ENCODE data around the gene CRY2. TPM values are rescaled to one million over a fixed set of nuclear protein-coding genes. Genes with fewer than 3 reads are reported as not detected.

CRY2 gene
- total RNA-seq, 1 donor from 2014 or later = 62.3 TPM

GRCh38 chr11:45828996-45829395, 18.3 kb upstream of the CRY2 start:
- ATAC-seq (no peak), DNase-seq (no peak)
- H3K4me3 ChIP-seq = no peak overlapping the region
- H3K9me3 ChIP-seq = no peaks in the 10 kb centered on the region
- peaks cover under 1% of the 10 kb centered on the region for H3K4me1 ChIP-seq
- no peak for TF ChIP-seq CTCF (IDR thresholded peaks at IDR 0.05)
- H3K36me3 ChIP-seq = no peaks in the 10 kb centered on the region
- H3K27me3 ChIP-seq (ENCODE audit: low read depth) = no peaks in the 10 kb centered on the region
- intact Hi-C loops (cut with DNase I) = no loop called here
- H3K27ac ChIP-seq = no peak overlapping the region

- Histone ChIP-seq H3K4me3 (no peak overlapping the region), H3K4me1 (no peaks in the 10 kb centered on the region), H3K27me3 (ENCODE audit: low read depth) (no peaks in the 10 kb centered on the region), H3K9me3 (no peaks in the 10 kb centered on the region), H3K27ac (no peak overlapping the region), H3K36me3 (no peaks in the 10 kb centered on the region)
- TF ChIP-seq CTCF (IDR thresholded peaks at IDR 0.05) = no peak
- intact Hi-C loops (cut with DNase I) = no loop called here
- DNase-seq (no peak), ATAC-seq (no peak)
Observed at GRCh38 chr11:45830596-45830995, 16.7 kb upstream of the CRY2 start.

GRCh38 chr11:45832811-45833441, 14.3 kb upstream of the CRY2 start:
- DNase-seq (no peak), ATAC-seq (no peak)
- no peaks in the 10 kb centered on the region for H3K9me3 ChIP-seq

GRCh38 chr11:45833761-45834160, 13.5 kb upstream of the CRY2 start:
- H3K4me3 ChIP-seq = no peak overlapping the region
- ATAC-seq (no peak), DNase-seq (no peak)
- no peaks in the 10 kb centered on the region for H3K36me3 ChIP-seq
- H3K9me3 ChIP-seq = no peaks in the 10 kb centered on the region
- no peak overlapping the region for H3K27ac ChIP-seq
- H3K27me3 ChIP-seq (ENCODE audit: low read depth) = no peaks in the 10 kb centered on the region
- intact Hi-C loops (cut with DNase I) = no loop called here
- H3K4me1 ChIP-seq = no peaks in the 10 kb centered on the region
- no peak for TF ChIP-seq CTCF (IDR thresholded peaks at IDR 0.05)

More at GRCh38 chr11:45832811-45833441, 14.3 kb upstream of the CRY2 start:
- Histone ChIP-seq H3K27ac (no peak overlapping the region), H3K4me1 (no peaks in the 10 kb centered on the region), H3K36me3 (no peaks in the 10 kb centered on the region), H3K4me3 (no peak overlapping the region), H3K27me3 (ENCODE audit: low read depth) (no peaks in the 10 kb centered on the region)
- intact Hi-C loops (cut with DNase I) = no loop called here
- TF ChIP-seq CTCF (IDR thresholded peaks at IDR 0.05) = no peak

GRCh38 chr11:45834298-45834756, 12.9 kb upstream of the CRY2 start:
- Histone ChIP-seq H3K27me3 (ENCODE audit: low read depth) (no peaks in the 10 kb centered on the region), H3K4me1 (no peaks in the 10 kb centered on the region), H3K9me3 (no peaks in the 10 kb centered on the region), H3K27ac (no peak overlapping the region), H3K36me3 (no peaks in the 10 kb centered on the region), H3K4me3 (no peak overlapping the region)
- no peak for TF ChIP-seq CTCF (IDR thresholded peaks at IDR 0.05)
- ATAC-seq (peak; percentile 31 to 64), DNase-seq (no peak)
- intact Hi-C loops (cut with DNase I) = no loop called here
